ENCODE results near the gene FAAP100. TPM values are rescaled to one million over a fixed set of nuclear protein-coding genes. Genes with fewer than 3 reads are reported as not detected.

Gene FAAP100
- total RNA-seq, 1 experiment from 2014 or later, result 54.7 TPM

DNA sequence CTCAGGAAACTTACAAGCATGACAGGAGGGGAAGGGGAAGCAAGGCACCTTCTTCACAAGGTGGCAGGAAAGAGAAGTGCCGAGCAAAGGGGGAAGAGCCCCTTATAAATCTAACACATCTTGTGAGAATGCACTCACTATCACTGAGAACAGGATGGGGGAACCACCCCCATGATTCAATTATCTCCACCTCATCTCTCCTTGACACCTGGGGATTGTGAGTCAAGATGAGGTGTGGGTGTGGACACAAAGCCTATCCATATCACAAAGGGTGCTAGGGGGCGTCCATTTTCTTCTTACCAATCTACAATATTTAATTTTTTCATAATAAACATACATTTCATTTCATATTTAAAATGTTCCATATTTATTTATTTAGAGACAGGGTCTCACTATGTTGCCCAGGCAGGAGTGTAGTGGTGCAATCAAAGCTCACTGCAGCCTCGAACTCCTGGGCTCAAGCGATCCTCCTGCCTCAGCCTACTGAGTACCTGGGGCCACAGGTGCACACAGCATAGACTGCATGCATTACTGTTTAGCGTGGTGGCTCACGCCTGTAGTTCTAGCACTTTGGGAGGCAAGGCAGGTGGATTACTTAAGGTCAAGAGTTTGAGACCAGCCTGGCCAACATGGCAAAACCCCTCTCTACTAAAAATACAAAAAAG, 26.5 kb upstream of the FAAP100 start:
- no peaks in the 10 kb centered on the region for H3K9me3 Mint-ChIP-seq
- ChIA-PET CTCF (interaction anchor here (1.6 kb wide), 1 partner anchor 22 kb away, joined by 5 read pairs; no protein-coding TSS in a partner anchor), POLR2A (interaction anchor here (0.6 kb wide), 1 partner anchor 948 kb away, joined by 5 read pairs; no protein-coding TSS in a partner anchor)
- TF ChIP-seq ZNF121 (CRISPR knock-in tag; IDR thresholded peaks at IDR 0.05), result 0 out of 2 replicates have a peak, but pooled peaks have one; percentile 5
- no peak for TF ChIP-seq ZNF671 (CRISPR knock-in tag; IDR thresholded peaks at IDR 0.05)
- H3K27ac Mint-ChIP-seq, result peak overlapping the region; percentile 12
- DNase-seq (ENCODE audit: low spot score) (no peak), ATAC-seq (no peak)
- H3K27me3 Mint-ChIP-seq (ENCODE audit: low read depth), result no peaks in the 10 kb centered on the region
- H3K4me1 Mint-ChIP-seq, result no peaks in the 10 kb centered on the region
- no peak overlapping the region for H3K4me3 Mint-ChIP-seq
- H3K36me3 Mint-ChIP-seq, result peaks cover 38% of the 10 kb centered on the region

- TF ChIP-seq ZNF263 (CRISPR knock-in tag; IDR thresholded peaks at IDR 0.05; ENCODE audit: low read depth) (no peak), CREB1 (CRISPR knock-in tag; IDR thresholded peaks at IDR 0.05) (no peak), ZNF671 (CRISPR knock-in tag; IDR thresholded peaks at IDR 0.05) (no peak), ZNF423 (CRISPR knock-in tag; IDR thresholded peaks at IDR 0.05) (no peak), ZSCAN18 (CRISPR knock-in tag; IDR thresholded peaks at IDR 0.05) (no peak), FOXK1 (CRISPR knock-in tag; IDR thresholded peaks at IDR 0.05) (no peak), JUN (CRISPR knock-in tag; IDR thresholded peaks at IDR 0.05) (no peak), ZNF138 (CRISPR knock-in tag; conservative IDR thresholded peaks at IDR 0.05) (no peak), TEAD1 (CRISPR knock-in tag; IDR thresholded peaks at IDR 0.05) (no peak), ZNF281 (CRISPR knock-in tag; IDR thresholded peaks at IDR 0.05) (no peak), MYBL2 (CRISPR knock-in tag; IDR thresholded peaks at IDR 0.05) (no peak), FOXP4 (CRISPR knock-in tag; IDR thresholded peaks at IDR 0.05) (no peak), ZNF232 (CRISPR knock-in tag; IDR thresholded peaks at IDR 0.05) (no peak), RELA (CRISPR knock-in tag; IDR thresholded peaks at IDR 0.05; ENCODE audit: borderline replicate concordance) (no peak)
- TF ChIP-seq, protein P1, sequence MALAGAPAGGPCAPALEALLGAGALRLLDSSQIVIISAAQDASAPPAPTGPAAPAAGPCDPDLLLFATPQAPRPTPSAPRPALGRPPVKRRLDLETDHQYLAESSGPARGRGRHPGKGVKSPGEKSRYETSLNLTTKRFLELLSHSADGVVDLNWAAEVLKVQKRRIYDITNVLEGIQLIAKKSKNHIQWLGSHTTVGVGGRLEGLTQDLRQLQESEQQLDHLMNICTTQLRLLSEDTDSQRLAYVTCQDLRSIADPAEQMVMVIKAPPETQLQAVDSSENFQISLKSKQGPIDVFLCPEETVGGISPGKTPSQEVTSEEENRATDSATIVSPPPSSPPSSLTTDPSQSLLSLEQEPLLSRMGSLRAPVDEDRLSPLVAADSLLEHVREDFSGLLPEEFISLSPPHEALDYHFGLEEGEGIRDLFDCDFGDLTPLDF (CRISPR knock-in tag; IDR thresholded peaks at IDR 0.05), result no peak
- TF ChIP-seq, protein P2, sequence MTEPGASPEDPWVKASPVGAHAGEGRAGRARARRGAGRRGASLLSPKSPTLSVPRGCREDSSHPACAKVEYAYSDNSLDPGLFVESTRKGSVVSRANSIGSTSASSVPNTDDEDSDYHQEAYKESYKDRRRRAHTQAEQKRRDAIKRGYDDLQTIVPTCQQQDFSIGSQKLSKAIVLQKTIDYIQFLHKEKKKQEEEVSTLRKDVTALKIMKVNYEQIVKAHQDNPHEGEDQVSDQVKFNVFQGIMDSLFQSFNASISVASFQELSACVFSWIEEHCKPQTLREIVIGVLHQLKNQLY (CRISPR knock-in tag; IDR thresholded peaks at IDR 0.05), result no peak
- peaks cover 34% of the 10 kb centered on the region for H3K36me3 Mint-ChIP-seq
- peak overlapping the region; percentile 12 for H3K27ac Mint-ChIP-seq
- no peaks in the 10 kb centered on the region for H3K27me3 Mint-ChIP-seq (ENCODE audit: low read depth)
- ATAC-seq (no peak), DNase-seq (ENCODE audit: low spot score) (no peak)
- no peak overlapping the region for H3K4me3 Mint-ChIP-seq
- POLR2A ChIA-PET, result no interaction called here
- CTCF ChIA-PET, result interaction anchor here (0.5 kb wide), 1 partner anchor 10 kb away, joined by 3 read pairs; no protein-coding TSS in a partner anchor
- no peaks in the 10 kb centered on the region for H3K9me3 Mint-ChIP-seq
- no peaks in the 10 kb centered on the region for H3K4me1 Mint-ChIP-seq
Measured at GRCh38 chr17:81578038-81578441, 25.9 kb upstream of the FAAP100 start.
